Heart left ventricle (tissue), 16 donors: Measurements from ENCODE around the gene PRR30. TPM values are rescaled to one million over a fixed set of nuclear protein-coding genes. Genes with fewer than 3 reads are reported as not detected.

ENCODE experiments used
- ATAC-seq, 4 donors: fragments of 200-7000 bp; cut with Tn5 transposase; one replicate each; pipeline ENCODE4 v1.9.1; 2020 to 2022; ENCODE audit warnings: moderate library complexity in 4 of 4, mild to moderate bottlenecking in 3 of 4, moderate number of reproducible peaks in 1 of 4
- DNase-seq, 5 donors: peaks; one replicate each; pipeline ENCODE4 v3.0.0-alpha.2; 2020
- H3K27ac ChIP-seq, 12 donors: fragments of 200-600 bp; sonication (generic) in 4 of 12; one replicate each; pipeline versions ENCODE4 v1.5.0 to v1.8.0; 2016 to 2022; ENCODE audit warnings: mild to moderate bottlenecking in 2 of 12
- H3K27me3 ChIP-seq, 9 donors: fragments of 200-600 bp; sonication (generic) in 2 of 9; one replicate each; pipeline versions ENCODE4 v1.5.1 to v1.8.0; 2016 to 2022; ENCODE audit warnings: mild to moderate bottlenecking in 3 of 9
- H3K36me3 ChIP-seq, 9 donors: fragments of 200-600 bp; sonication (generic) in 2 of 9; one replicate each; pipeline versions ENCODE4 v1.5.0 to v1.8.0; 2018 to 2022; ENCODE audit warnings: mild to moderate bottlenecking in 2 of 9
- H3K4me1 ChIP-seq, 12 donors: fragments of 200-600 bp; sonication (generic) in 4 of 12; one replicate each; pipeline versions ENCODE4 v1.5.0 to v1.8.0; 2016 to 2022; ENCODE audit warnings: mild to moderate bottlenecking in 3 of 12
- H3K4me3 ChIP-seq, 12 donors: fragments of 200-600 bp; sonication (generic) in 4 of 12; one replicate each; pipeline versions ENCODE4 v1.5.0 to v1.8.0; 2017 to 2022; ENCODE audit warnings: mild to moderate bottlenecking in 9 of 12, moderate library complexity in 4 of 12
- H3K9me3 ChIP-seq, 12 donors: fragments of 200-600 bp; sonication (generic) in 4 of 12; one replicate each; pipeline versions ENCODE4 v1.5.0 to v1.8.0; 2016 to 2022; ENCODE audit warnings: mild to moderate bottlenecking in 1 of 12
- CTCF ChIP-seq, 12 donors: fragments of 200-600 bp; sonication (generic) in 4 of 12; IDR thresholded peaks; one replicate each; pipeline versions ENCODE4 v1.5.0 to v1.8.0; 2018 to 2022; ENCODE audit warnings: antibody characterized with exemption in 12 of 12, mild to moderate bottlenecking in 5 of 12
- POLR2A ChIP-seq, 2 donors: fragments of 450-650 bp; IDR thresholded peaks; one replicate each; pipeline ENCODE4 v1.6.1; 2017; ENCODE audit warnings: antibody characterized with exemption in 2 of 2, mild to moderate bottlenecking in 2 of 2, moderate library complexity in 2 of 2
- WGBS, 4 donors: extraction: QIAGEN DNeasy Blood & Tissue Kit in 2 of 4; methylation state at CpG; one replicate each; pipeline versions ENCODE4 v1.1.5 to v1.1.7; 2013 to 2018; 5-methylcytosine and 5-hydroxymethylcytosine counted together
- intact Hi-C, 10 donors: fragments of 100-400 bp; cut with DNase I; formaldehyde crosslinking; loops; one replicate each; pipeline versions ENCODE4 v1.11.1 to v1.14.2; 2022
- polyA plus RNA-seq, 2 donors: library from polyadenylated mRNA; stranded (reverse); fragments of 200-250 nt; gene quantifications; one replicate each; pipeline ENCODE4 v1.2.3, GENCODE V29; 2013
- total RNA-seq, 9 donors: library from RNA; depleted of rRNA in 2 of 9; stranded (reverse); fragments of >200 nt in 2 of 9; fragmentation: NEBNext Ultra II Directional in 3 of 9; extraction: Animal tissue kit (Norgen Biotek cat#: 25700) in 3 of 9; gene quantifications; one replicate each; pipeline versions ENCODE4 v1.1.0 to v1.2.4, GENCODE V29; 2016 to 2023
- donor health status: ischemic (EF 13 %, LVEDD 7.1; RV severe dilation, severe dysfunction).
- donor health status: healthy with polysubstance abuse.
- donor health status: DM: no; HTN: yes; CAD: no.
- donor health status: DM: no; HTN: no; CAD: no.
- donor health status: ischemic (EF 25% LVEDD 6.9; RV normal size, moderate dysfunction).
- donor health status: ischemic (EF 25% LVEDD 5.7; RV mildly dilated, moderate dysfunction).
- donor health status: healthy.
- donor health status: DM: yes; HTN: yes; CAD: no.
- donor health status: ischemic (EF 35%, LVEDD 5.7; RV mildly dilated, moderate dysfunction).
- donor health status: nonischemic (EF 11% LVEDD 7.7; RV severe dilation, severe dysfunction).
- donor health status: DM: yes; HTN: yes; CAD: no.
- donor health status: PGD.
- donor health status: ischemic (EF 29% LVEDD 5.4; RV normal size, mild dysfunction).
- donor health status: nonischemic (EF 23%, LVEDD 6.1; RV moderate dilation, normal function).

PRR30 gene
- total and polyA plus RNA-seq, 11 donors = not detected

- Histone ChIP-seq H3K4me3 (no peak within 1 kb of the TSS), H3K27me3 (no peaks in the 10 kb centered on the region), H3K36me3 (no peaks in the 10 kb centered on the region), H3K9me3 (no peaks in the 10 kb centered on the region), H3K4me1 (no peaks in the 10 kb centered on the region), H3K27ac (no peak within 1 kb of the TSS)
- ATAC-seq (no peak), DNase-seq (no peak)
- TF ChIP-seq CTCF (IDR thresholded peaks at IDR 0.05) (no peak), POLR2A (IDR thresholded peaks at IDR 0.05) (no peak)
- 52 to 58% (median 56%) methylated on average over 12 of the region's 12 CpGs for WGBS, 4 donors
- intact Hi-C loops = no loop called here
These were observed 9.7 kb upstream of the PRR30 start, which contains the start of gene TCF23 for GRCh38 chr2:27148801-27149439. Gene TCF23, plus strand, starts transcription at chr2:27149004. Its CDS starts 130 bp downstream, at chr2:27149134.

- Histone ChIP-seq H3K27me3 (no peaks in the 10 kb centered on the region), H3K27ac (no peak overlapping the region), H3K9me3 (no peaks in the 10 kb centered on the region), H3K4me1 (no peaks in the 10 kb centered on the region), H3K4me3 (no peak overlapping the region), H3K36me3 (no peaks in the 10 kb centered on the region)
- ATAC-seq (no peak), DNase-seq (no peak)
- TF ChIP-seq POLR2A (IDR thresholded peaks at IDR 0.05) (no peak), CTCF (IDR thresholded peaks at IDR 0.05) (no peak)
- WGBS, 4 donors = 91 to 94% (median 93%) methylated on average over 8 of the region's 8 CpGs
- intact Hi-C loops = no loop called here
These were observed 8.7 kb upstream of the PRR30 start for GRCh38 chr2:27147935-27148334.

GRCh38 chr2:27145682-27146081 is 6.5 kb upstream of the PRR30 start:
- H3K4me3 ChIP-seq = no peak overlapping the region
- intact Hi-C loops = no loop called here
- DNase-seq (no peak), ATAC-seq (no peak)
- no peak overlapping the region for H3K27ac ChIP-seq
- no peaks in the 10 kb centered on the region for H3K9me3 ChIP-seq
- H3K27me3 ChIP-seq = no peaks in the 10 kb centered on the region
- H3K36me3 ChIP-seq = no peaks in the 10 kb centered on the region
- 69 to 82% (median 75%) methylated on average over 2 of the region's 2 CpGs for WGBS, 4 donors
- H3K4me1 ChIP-seq = no peaks in the 10 kb centered on the region
- TF ChIP-seq POLR2A (IDR thresholded peaks at IDR 0.05) (no peak), CTCF (IDR thresholded peaks at IDR 0.05) (no peak)

GRCh38 chr2:27143285-27143684 is 4.1 kb upstream of the PRR30 start:
- Histone ChIP-seq H3K9me3 (no peaks in the 10 kb centered on the region), H3K4me3 (no peak overlapping the region), H3K4me1 (no peaks in the 10 kb centered on the region), H3K27me3 (no peaks in the 10 kb centered on the region), H3K36me3 (no peaks in the 10 kb centered on the region), H3K27ac (no peak overlapping the region)
- intact Hi-C loops = no loop called here
- ATAC-seq = no peak
- 67 to 84% (median 79%) methylated on average over 1 of the region's 1 CpG for WGBS, 4 donors
- no peak for TF ChIP-seq POLR2A (IDR thresholded peaks at IDR 0.05)
- DNase-seq = no peak

GRCh38 chr2:27138111-27138510 is 1.1 kb downstream of the PRR30 start:
- TF ChIP-seq CTCF (IDR thresholded peaks at IDR 0.05) (no peak), POLR2A (IDR thresholded peaks at IDR 0.05) (no peak)
- Histone ChIP-seq H3K27me3 (no peaks in the 10 kb centered on the region), H3K4me1 (peaks cover 4 to 11% (median 7%) of the 10 kb centered on the region in 12 donors), H3K36me3 (no peaks in the 10 kb centered on the region), H3K4me3 (no peak overlapping the region), H3K27ac (no peak overlapping the region), H3K9me3 (no peaks in the 10 kb centered on the region)
- DNase-seq (no peak), ATAC-seq (no peak)
- 79 to 82% (median 81%) methylated on average over 7 of the region's 7 CpGs for WGBS, 4 donors
- intact Hi-C loops = loop anchor here in 1 of 10 donors (5.0 kb wide), 1 partner anchor 69 kb away; no protein-coding TSS in a partner anchor
